ENCODE measurements around the gene PCDH17. TPM values are rescaled to one million over a fixed set of nuclear protein-coding genes. Genes with fewer than 3 reads are reported as not detected.

PCDH17 gene
- total and polyA plus RNA-seq, 10 donors: 2.7 to 240 (median 178) TPM

DNA sequence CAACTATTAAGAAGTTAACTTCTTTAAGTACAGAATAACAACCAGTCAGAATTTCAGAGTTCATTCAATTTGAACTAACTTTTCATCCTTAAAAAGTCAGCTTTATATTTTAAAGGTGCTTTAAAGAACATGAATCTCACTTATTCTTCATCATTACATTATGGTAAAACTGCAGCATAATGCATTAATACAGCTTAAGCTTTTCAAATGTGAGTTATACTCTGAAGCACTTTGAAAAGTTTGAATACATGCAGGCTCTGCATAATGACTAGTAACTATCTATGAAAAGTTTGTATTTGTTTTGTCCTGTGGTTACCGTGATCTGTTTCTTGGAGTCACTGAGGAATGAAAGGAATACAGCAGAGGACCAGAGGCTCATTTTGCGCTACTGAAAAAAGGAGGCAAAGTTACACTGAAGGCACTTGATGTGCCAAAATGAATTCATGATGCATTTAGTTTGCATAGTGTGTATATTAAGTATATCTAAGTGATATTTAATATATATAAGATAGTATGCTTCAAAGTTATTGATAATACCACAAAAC, 4.1 kb downstream of the PCDH17 start:
- intact Hi-C loops (cut with DNase I; ENCODE audit: low total_unique reads): no loop called here
- peak overlapping the region; percentile 26 to 75 (median 58) for H3K4me3 ChIP-seq

DNA sequence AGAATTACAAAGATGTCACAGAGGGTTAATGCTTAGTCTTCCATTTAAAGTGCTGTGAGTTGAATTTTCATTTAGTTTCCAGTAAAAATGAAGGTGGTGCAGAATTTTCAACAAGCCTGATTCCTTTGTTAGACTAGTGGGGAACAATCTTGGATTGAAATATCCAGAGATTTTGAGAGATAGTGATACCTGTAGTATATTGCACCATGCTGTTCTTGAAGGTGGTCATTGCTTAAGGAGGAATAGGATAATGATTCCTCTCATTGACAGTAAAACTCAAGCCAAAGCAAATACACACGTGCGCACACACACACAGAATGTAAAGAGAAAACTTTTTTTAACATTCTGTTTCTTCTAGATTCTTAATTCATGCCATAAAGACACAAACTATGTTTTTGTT, 5.3 kb downstream of the PCDH17 start:
- H3K36me3 ChIP-seq: peaks cover 0 to 13% (median 0%) of the 10 kb centered on the region in 6 donors
- intact Hi-C loops (cut with DNase I; ENCODE audit: low total_unique reads): no loop called here
- peak overlapping the region in 3 of 8 donors; percentile 31 to 72 (median 35) for H3K27ac ChIP-seq
- 52 to 85% (median 66%) methylated on average over 2 of the region's 2 CpGs for WGBS, 5 donors
- peaks cover 0 to 33% (median 26%) of the 10 kb centered on the region in 7 donors for H3K27me3 ChIP-seq (replicated peaks in 1 of 7)
- H3K4me1 ChIP-seq: peaks cover 0 to 12% (median 5%) of the 10 kb centered on the region in 6 donors
- H3K4me3 ChIP-seq: peak overlapping the region; percentile 22 to 75 (median 58)
- TF ChIP-seq POLR2A (IDR thresholded peaks at IDR 0.05): no peak
- no peak for TF ChIP-seq POLR2AphosphoS5 (IDR thresholded peaks at IDR 0.05)
- TF ChIP-seq, protein P1, sequence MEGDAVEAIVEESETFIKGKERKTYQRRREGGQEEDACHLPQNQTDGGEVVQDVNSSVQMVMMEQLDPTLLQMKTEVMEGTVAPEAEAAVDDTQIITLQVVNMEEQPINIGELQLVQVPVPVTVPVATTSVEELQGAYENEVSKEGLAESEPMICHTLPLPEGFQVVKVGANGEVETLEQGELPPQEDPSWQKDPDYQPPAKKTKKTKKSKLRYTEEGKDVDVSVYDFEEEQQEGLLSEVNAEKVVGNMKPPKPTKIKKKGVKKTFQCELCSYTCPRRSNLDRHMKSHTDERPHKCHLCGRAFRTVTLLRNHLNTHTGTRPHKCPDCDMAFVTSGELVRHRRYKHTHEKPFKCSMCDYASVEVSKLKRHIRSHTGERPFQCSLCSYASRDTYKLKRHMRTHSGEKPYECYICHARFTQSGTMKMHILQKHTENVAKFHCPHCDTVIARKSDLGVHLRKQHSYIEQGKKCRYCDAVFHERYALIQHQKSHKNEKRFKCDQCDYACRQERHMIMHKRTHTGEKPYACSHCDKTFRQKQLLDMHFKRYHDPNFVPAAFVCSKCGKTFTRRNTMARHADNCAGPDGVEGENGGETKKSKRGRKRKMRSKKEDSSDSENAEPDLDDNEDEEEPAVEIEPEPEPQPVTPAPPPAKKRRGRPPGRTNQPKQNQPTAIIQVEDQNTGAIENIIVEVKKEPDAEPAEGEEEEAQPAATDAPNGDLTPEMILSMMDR (IDR thresholded peaks at IDR 0.05 in 8 of 11, conservative IDR thresholded peaks at IDR 0.05 in 3 of 11): no peak
- no peak for DNase-seq
- peaks cover 0 to 21% (median 0%) of the 10 kb centered on the region in 8 donors for H3K9me3 ChIP-seq

More for the DNA sequence above, 4.1 kb downstream of the PCDH17 start:
- peaks cover 0 to 45% (median 36%) of the 10 kb centered on the region in 7 donors for H3K27me3 ChIP-seq (replicated peaks in 1 of 7)
- H3K9me3 ChIP-seq: peaks cover 0 to 21% (median 0%) of the 10 kb centered on the region in 8 donors
- H3K4me1 ChIP-seq: peaks cover 0 to 24% (median 16%) of the 10 kb centered on the region in 6 donors
- peak overlapping the region in 6 of 8 donors; percentile 31 to 75 (median 68) for H3K27ac ChIP-seq
- TF ChIP-seq, protein P1 (IDR thresholded peaks at IDR 0.05 in 8 of 11, conservative IDR thresholded peaks at IDR 0.05 in 3 of 11): no peak
- TF ChIP-seq POLR2A (IDR thresholded peaks at IDR 0.05): no peak
- TF ChIP-seq POLR2AphosphoS5 (IDR thresholded peaks at IDR 0.05): no peak
- no peak for DNase-seq
- peaks cover 0 to 13% (median 0%) of the 10 kb centered on the region in 6 donors for H3K36me3 ChIP-seq
- WGBS, 5 donors: 60 to 77% (median 67%) methylated on average over 2 of the region's 2 CpGs

DNA sequence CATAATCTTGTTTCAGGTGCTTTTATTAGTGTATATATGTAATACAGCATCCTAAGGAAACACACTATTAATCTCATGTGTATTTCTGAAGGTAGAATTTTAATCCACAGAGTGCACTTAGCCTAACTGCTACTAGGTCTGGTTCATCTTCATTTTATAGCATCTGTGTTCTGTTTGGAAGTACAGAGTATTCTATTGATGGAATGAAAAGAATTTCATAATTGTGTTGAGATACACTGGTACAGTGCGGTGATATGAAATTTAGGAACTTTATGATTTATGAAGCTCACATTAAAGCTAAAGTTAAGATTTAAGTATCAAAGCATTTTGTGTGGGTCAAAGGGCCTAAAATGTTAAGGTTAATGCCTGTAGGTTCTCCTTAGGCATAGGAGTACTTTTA, 6.0 kb downstream of the PCDH17 start:
- H3K4me3 ChIP-seq: peak overlapping the region; percentile 22 to 75 (median 58)
- DNase-seq: no peak
- intact Hi-C loops (cut with DNase I; ENCODE audit: low total_unique reads): no loop called here
- H3K27ac ChIP-seq: peak overlapping the region in 3 of 8 donors; percentile 14 to 35 (median 23)
- peaks cover 0 to 26% (median 19%) of the 10 kb centered on the region in 7 donors for H3K27me3 ChIP-seq (replicated peaks in 1 of 7)
- WGBS, 5 donors: 66 to 85% (median 79%) methylated on average over 1 of the region's 1 CpG
- peaks cover 0 to 5% (median 0%) of the 10 kb centered on the region in 6 donors for H3K4me1 ChIP-seq
- no peak for TF ChIP-seq POLR2A (IDR thresholded peaks at IDR 0.05)
- TF ChIP-seq POLR2AphosphoS5 (IDR thresholded peaks at IDR 0.05): no peak
- TF ChIP-seq, protein P1 (IDR thresholded peaks at IDR 0.05 in 8 of 11, conservative IDR thresholded peaks at IDR 0.05 in 3 of 11): no peak
- peaks cover 0 to 20% (median 0%) of the 10 kb centered on the region in 8 donors for H3K9me3 ChIP-seq
- H3K36me3 ChIP-seq: peaks cover 0 to 13% (median 0%) of the 10 kb centered on the region in 6 donors

DNA sequence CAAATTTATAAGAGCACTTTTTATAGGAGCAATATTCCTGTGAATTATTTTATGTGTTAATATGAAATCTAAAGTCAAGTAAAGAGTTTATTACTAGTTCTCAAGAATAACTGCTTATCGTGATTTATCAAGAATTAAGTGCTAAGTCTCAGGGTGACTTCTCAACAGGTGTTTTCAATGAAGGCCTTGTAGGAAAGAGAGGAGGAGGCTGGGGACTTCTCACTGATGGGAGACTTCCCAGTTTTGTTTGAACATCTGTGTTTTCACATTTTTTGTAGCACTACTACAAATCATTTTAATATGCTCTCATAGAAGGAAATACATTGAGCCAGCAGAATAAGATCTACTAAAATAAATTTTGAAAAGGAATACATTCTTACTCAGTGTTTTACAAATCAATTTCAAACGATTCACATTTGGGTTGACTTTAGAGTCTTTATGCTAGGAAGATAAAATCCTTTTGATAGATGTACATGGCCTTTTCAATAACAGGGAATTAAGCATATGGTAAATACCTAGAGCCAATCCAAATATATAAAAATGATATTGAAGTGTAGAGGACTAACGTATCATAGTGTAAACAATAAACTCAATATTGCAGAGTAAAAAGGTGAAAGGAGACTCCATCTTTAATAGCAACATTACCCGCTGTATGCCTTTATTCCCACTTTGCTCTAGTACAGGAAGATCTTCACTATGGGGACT, 6.8 kb downstream of the PCDH17 start:
- WGBS, 5 donors: 55 to 75% (median 67%) methylated on average over 4 of the region's 4 CpGs

More for the DNA sequence above, 6.8 kb downstream of the PCDH17 start:
- H3K27me3 ChIP-seq (replicated peaks in 1 of 7): peaks cover 0 to 18% (median 11%) of the 10 kb centered on the region in 7 donors
- H3K4me3 ChIP-seq: peak overlapping the region; percentile 1 to 75 (median 58)
- no peaks in the 10 kb centered on the region for H3K4me1 ChIP-seq
- peaks cover 0 to 14% (median 0%) of the 10 kb centered on the region in 8 donors for H3K9me3 ChIP-seq
- TF ChIP-seq POLR2A (IDR thresholded peaks at IDR 0.05) (no peak), POLR2AphosphoS5 (IDR thresholded peaks at IDR 0.05) (no peak)
- TF ChIP-seq, protein P1 (IDR thresholded peaks at IDR 0.05 in 8 of 11, conservative IDR thresholded peaks at IDR 0.05 in 3 of 11): no peak
- peak overlapping the region in 2 of 8 donors; percentile 2 to 14 for H3K27ac ChIP-seq
- intact Hi-C loops (cut with DNase I; ENCODE audit: low total_unique reads): no loop called here
- no peak for DNase-seq
- H3K36me3 ChIP-seq: peaks cover 0 to 13% (median 0%) of the 10 kb centered on the region in 6 donors

All from spleen (tissue), 11 donors.